Ecto neural progenitor cell (in vitro differentiated cells): Measurements from ENCODE around the gene SRXN1.

Source experiments
- DNase-seq: peaks from one replicate; pipeline ENCODE4 v3.0.0-alpha.2; 2018; ENCODE audit warnings: low spot score

SRXN1 gene

DNA sequence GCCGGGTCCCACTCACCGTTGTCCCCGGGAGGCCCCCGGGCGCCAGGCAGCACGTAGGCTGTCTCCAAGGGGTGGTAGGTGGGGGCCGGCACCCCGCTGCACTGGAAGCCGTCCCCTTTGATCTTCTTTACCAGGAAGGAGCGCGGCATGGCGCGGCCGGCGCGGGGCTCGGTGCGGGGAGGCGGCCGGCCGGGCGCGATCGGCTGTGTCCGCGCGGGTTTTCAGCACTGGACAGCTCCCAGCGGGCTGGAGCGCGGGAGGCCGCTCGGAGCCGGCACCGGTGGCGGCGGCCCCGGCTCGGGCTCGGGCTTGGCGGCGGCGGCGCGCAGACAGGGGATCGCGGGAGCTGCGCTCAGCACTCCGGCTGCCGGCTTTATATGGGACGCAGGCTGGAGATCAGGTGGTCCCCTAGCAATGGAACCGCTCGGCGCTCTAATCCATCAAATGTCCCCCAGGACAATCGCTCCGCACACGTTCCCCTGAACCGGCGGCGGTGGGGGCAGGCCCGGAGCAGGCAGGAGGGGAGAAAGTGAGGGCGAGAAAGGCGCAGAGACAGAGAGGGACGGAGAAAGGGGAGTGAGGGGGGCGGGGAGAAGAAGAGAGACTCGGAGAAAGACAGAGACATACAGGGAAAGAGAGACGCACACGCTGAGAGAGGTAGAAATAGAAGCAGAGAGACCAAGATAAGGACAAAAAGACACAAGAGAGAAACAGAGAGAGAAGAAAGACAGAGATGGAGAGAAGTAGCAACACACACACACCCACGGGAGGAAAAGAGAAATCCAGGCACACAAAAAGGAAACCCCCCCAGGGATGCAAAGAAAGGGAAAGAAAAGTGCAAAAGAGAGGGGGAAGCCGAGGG is 22.7 kb upstream of the SRXN1 start, which contains the start of gene SCRT2:
Gene SCRT2, minus strand, starts transcription at position 350 of the 862 bp plus-strand sequence. Its CDS starts 201 bp downstream, at position 149.
- peak; percentile 94 for DNase-seq

DNA sequence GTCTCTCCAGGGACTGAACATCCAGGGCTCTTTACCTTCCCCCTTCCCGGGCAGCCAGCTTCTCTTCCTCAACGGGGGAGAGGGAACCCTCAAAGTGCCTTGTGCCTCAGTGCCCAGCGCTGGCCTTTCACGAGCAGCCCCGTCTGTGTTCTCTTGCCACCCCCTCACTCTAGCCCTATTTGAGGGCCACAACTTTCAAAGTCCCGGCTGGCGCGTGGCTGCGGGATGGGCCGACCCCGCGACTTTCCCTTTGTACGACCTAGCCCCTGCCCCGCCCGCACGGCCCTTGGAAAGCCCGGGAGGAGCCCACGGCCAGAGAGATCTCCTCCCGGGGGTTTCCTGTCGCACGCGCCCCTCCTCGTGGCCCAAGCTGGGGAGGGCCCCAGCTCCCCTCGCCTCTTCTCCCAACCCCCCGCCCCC is 22.0 kb upstream of the SRXN1 start:
- no peak for DNase-seq

DNA sequence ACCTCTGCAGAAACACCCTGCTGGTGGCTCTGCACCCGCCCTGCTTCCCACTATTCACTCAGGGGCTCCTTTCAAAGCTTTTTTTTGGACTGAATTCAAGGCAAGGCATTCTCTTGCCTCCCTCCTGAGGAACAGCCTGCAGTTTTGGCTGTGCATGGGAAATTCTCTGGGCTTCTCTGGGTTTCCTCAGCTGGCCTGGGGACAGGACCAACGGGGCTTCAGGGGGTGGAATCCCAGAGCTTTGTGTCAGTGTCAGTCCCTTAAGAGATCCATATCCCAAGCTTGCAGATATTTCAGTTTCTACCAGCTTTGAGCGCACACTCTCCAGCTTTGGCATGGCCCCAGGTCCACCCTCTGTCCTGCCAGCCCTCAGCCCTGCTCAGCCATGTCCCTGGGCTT is 20.6 kb upstream of the SRXN1 start:
- no peak for DNase-seq

DNA sequence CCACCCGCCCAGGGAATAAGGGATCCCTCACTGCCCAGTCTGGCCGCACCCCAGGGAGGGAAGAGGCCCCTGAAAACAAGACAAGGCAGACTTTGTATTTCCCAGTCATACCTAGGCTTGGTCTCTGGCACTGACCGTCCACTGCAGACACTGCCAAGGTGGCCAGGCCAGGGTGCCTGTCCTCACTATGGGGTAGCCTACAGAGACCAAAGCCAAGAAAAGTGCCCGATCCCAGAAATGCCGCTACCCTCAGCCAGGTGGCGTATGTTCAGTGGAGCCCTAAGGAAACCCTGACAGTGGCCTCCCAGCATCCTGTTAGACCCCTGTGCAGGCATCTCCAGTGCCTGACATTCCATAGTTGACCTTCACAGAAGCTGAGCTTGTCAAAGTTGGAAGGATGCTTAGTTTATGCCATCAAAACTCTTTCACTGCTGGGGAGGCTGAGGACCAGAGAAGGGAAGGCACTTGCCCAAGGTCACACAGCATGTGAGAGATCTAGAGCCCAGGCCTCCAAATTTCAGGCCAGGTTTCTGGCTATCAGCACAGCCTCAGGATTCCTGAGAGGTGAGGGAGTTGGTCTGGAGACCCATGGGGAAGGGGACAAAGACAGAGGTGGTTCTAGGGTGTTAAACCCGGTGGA is 20.1 kb upstream of the SRXN1 start:
- no peak for DNase-seq

DNA sequence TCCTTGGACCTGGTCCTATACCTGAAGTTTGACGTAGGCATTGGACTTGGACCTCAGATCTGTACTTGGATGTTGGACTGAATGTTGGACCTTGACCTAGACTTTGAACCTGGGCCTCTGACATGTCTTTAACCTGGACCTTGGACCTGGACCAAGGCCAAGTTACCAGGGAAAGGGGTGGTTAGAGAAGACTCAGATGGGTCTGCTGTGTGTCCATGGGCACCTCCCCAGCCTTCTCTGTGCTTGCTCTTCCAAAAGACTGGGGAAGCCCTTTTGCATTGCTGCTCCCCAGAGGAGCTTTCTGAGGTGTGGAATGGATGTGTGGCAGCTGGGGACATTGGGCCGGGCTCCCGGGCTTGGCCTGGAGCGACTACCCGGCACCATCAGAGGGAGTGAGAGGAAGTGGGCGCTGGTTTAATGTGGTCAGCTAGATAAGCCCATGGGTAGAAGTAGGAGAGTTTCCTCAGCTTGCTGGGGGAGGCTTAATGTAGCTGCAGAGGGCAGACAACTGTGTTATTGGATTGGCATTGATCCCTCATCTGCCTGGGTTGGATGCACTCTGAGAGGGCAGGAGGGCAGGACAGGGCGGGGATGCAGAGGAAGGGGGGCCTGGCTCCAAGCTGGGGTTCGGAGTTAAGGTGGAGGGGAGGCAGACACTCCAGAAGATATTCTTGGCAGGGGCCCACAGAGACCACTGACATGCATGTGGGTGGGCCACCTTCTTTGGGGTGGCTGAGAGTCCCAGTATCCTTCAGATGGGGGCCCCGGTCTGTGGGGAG is 18.4 kb upstream of the SRXN1 start:
- no peak for DNase-seq

DNA sequence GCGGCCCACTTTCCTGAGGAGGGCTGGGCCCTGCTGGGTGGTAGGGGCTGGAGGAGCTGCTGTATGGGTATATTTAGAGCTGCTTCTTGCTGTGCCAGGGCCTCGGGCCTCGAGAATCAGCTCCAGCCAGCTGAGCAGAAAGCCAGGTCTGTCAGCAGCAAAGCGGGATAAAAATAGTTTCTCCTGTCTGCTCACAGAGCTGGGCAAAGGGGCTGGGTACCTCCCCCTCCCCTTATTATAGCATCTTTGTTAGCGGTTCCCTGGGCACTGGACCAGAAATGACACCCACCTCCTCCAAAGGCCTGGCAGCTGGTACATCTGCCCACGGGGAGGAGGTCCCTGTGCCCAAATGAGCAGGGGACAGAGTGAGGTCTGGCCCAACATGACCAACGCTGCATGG is 16.6 kb upstream of the SRXN1 start:
- no peak for DNase-seq

DNA sequence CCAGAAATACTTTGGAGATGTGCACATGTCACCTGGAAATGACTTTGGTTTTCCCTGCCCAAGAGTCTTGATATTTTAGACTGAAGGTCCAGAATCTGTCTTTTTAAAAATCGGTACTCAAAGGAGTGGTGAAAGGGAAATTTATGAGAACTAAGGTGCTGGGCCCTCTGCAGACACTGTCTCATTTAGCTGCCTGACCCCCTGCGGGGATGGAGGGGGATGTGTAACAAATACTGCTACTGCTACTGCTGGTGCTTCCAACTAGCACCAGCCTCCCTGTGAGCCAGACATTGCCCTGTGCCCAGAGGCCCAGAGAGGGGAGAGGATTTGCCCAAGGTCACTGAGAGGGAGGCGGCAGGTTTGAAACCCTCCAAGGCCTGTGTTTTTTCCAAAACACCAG is 15.6 kb upstream of the SRXN1 start:
- DNase-seq: no peak

DNA sequence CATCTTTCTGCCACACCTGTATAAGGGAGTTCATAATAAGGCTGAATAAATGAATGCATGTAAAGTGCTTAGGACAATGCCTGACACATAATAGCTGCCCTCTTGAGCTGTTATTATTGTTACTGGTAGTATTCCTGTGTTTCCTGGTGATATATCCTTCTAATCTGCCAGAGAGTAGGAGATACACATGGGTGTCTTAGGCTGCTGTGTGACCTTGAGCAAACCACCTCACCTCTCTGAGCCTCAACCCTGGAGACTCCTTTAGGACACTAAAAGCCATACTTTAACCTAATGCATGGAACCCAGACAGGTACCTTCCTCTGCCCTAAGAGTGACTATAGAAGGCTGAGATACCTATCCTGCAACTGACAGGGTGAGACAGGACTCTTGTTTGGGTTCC is 15.1 kb upstream of the SRXN1 start:
- DNase-seq: no peak

DNA sequence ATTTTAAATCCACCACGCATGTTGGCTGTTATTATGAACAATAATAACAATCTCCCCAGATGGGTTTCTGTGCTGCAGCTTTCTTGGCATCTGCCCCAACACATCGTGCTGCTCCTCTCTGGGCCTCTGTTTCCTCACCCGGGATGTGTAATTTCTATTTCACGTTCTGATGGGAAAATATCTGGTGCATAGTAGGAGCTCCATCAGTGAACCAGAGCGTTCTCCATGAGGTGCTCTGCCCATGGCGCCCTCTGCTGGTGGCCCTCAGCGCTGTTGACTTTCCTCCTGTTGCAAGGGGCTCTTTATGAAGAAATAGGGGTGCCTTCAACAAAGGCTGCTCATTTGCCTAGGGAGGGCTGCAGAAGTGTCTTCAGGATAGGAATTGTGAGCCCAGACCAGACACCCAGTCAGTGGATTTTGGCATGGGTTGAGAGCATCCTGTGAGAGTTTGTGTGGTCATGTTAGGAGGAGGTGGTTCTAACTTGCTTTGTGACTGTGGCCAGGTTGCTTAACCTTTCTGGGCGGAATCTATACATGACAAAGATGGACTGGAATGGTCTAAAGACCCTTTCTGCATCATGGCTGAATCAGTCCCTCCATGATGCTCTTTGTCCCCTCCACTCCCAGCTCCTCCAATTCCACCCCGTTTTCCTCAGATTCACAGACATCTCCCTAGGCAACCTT is 14.5 kb upstream of the SRXN1 start:
- DNase-seq: peak; percentile 79

DNA sequence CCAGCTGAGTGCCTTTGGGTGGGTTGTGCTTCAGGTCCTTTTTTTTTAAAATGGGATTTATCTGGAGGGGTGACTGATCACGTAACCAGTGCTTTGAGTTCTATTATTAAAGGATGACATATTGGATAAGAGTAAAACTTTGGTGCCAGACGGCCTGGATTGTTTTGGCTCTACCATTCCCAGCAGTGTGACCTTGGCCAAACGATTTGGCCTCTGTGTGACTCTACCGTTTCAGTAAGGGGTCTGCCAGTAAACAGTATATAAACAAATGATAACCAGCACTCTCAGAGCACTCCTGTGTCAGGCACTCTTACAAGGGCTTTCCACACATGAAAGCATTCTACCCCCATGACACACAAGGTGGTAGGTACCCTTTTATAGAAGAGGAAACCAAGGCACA is 13.9 kb upstream of the SRXN1 start:
- no peak for DNase-seq

DNA sequence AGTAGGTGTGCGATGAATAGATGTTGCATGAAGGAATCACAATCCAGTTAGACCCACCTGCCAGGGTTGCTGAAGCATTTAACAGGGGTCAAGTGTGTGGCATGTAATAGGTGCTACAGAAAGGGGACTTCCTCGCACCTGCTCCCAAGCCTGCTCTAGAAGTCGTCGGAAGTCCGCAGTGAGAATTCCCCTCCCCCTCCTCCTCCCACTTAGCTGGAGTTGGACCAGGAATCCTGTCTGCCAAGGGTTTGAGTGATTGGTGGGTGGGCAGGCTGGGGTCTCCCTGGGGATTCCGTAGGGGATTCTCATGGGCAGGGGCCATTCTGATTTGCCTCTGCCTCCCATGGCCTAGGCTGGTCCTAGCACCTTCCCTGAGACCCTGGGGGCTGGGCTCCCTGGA is 12.3 kb upstream of the SRXN1 start:
- no peak for DNase-seq

DNA sequence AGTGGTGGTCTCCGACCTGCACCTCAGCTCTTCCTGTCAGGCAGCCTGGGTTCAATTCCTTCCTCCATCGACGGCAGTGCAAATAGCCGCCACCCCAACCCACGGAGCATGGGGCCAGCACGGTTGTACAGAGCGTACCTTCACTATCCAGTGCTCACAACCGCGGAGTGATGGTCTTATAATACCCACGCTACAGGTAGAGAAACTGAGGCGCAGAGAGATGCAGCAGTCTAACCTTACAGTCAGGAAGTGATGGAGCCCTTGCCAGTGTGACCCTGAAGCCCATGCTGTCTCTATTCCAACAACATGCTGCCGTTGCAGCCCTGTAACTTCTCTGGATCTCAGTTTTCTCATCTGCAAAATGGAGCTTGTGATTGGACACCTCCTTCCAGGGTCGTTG is 11.6 kb upstream of the SRXN1 start:
- DNase-seq: no peak

DNA sequence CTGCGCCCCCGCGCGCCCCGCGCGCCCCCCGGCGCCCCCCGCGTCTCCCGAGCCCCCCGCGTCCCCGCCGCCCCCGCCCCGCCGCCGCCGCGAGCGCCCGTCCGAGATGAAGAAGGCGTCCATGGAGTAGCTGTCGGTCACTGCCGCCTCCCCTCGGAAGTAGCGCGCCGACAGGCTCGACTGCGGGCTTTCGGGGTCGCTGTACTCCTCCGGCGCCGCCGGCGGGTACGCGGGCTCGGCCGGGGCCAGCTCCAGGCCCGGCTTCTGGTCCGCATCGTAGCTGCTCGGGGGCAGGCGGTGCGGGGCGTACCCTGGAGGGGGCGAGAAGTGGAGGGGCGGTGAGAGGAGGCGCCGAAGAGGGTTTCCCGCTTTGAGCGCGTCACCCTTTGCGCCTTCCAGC is 11.2 kb upstream of the SRXN1 start:
- DNase-seq: no peak

DNA sequence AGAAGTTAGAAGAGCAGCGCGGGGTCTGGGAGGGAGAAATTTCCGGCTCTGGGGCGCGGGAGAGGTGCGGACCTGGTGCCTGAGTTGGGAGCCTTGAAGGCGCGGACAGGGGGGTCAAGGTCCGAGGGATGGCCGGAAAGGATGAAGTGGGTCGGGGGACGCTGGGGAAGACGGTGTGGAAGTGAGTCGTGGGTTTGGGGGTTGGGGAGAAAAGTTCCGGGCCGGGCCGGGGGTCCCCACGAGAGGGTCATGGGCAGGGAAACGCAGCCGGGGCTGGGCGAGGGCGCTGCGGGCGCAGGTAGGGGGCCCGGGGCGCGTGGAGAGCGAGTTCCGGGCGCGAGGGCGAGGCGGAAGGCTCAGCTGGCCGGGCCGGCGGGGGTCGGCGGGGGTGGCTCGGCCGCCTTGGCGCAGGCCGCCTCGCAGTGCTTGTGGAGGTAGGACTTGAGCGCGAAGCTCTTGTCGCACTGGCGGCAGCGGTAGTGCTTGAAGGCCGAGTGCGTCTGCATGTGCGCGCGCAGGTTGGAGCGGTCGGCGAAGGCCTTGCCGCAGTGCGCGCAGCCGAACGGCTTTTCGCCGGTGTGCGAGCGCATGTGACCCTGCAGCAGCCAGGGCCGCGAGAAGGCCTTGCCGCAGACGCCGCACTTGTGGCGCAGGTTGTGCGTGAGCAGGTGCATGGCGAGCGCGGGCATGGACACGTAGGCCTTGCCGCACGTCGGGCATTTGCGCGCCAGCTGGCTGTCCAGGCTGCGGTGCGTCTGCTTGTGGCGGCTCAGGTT is 10.5 kb upstream of the SRXN1 start:
- DNase-seq: no peak

DNA sequence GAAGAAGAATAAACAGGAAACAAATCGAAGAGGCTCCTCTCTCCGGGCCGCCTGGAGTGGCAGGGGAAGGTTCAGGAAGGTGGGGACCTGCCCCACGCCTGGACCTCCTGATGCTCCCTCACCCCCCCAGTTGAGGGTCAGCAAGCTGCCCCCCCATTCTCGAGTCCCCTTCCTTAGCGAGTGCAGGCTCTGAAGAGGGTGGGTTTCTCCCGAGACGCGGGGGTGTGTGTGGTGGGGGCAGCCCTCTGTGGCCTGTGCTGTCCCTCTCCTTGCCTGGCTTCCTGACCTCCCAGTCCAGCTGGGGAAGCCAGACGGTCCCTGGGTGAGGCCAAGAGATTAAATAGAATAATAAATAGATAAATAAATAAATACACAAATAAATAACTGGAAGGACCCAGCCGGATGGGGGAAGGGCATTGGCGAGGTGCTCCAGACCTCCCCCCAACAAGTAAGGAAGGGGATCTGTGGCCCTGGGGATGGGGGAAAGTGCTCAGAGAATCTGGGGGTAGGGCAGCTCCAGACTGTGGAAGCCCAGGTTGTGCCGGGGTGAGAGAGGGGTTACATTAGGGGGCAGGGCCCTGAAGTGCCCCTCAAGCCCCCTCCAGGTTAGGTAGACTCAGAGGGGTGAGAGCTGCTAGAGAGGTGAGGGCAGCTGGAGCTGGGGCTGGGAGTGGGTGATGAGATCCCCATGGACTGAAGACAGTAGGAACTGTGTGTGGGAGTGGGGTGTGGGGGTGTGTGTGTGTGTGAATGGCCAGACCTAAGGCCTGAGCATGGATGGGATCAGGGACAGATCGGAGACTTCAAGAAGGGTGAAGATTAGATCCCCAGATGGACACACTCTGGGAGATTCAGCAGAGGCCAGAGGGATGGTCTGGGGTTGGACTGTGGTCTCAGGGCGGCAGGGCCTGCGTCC is 9.5 kb upstream of the SRXN1 start:
- no peak for DNase-seq

DNA sequence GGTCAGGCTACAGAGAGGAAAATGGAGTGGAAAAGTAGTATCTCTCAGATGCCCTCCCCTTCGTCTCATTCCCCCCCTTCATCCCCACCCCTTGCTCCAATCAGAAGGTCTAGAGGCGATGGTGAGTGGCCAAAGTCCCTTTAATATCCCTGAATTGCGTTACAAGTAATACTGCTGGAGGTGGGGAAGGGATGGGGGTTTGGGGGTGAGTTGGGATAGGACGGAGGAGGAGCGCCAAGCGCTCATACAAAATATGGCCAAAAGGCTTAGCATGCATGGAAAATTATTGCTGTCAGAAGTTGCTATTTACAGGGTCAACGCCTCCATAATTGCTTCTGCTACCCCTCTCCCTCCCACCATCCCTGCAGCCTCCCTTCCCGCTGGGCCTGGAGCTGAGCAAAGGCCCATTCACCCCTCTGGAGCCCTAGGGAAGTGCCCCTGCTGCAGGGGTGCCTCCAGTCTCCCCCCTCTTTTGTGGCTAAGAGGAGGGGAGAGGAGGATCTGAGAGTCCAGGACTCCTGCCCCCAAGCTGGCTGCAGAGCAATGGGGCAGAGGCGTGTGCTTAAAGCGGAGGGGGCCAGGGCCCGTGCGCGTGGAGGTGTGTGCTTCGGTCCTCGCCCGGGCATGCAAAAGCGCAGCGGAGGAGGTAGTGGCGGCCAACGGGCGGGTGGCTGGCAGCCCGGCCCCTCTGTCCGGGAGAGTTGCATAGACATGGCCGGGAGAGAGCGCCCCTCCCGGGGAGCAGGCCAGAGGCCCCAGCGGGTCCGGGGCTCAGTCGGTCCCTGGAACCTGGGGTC is 8.7 kb upstream of the SRXN1 start:
- no peak for DNase-seq

DNA sequence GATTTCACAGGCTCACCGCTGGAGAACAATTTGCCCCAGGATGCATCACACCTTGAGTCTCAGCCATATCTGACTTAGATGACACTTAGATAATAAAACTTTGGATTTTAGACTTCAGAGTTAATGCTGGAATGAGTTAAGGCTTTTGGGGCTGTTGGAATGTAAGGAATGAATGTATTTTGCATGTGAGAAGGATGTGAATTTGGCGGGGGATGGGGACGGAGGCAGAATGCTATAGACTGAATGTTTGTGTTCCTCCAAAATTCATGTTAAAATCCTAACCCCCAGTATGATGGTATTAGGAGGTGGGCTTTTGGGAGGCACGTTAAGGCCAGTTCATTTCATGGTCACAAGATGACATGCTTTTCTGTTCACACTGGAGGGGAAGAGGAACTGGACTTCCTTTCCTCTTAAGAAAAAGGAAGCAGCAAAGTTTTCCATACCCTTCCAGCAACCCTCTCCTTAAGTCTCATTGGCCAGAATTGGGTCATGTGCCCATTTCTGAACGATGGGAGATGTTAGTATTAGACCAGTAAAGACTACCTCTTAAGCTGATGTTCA is 5.8 kb upstream of the SRXN1 start:
- no peak for DNase-seq

DNA sequence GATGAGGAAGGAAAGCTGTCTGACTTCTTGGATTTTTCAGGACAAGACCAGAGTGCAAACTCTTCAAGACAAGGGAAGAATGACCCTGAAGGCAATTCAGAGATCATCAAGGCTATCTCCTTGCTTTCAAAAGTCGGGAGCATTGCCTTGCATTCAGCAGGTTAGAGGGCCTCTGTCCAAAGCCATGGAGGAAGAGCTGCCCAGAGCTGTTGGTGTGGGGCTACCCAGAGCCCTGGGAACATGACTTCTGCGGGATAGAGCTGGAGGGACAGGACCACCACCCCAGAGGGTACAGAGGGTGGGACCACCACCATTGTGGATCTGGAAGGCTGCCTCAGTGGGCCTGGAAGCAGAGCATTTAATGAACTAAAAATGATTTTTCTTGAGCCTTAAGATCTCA is 5.2 kb upstream of the SRXN1 start:
- no peak for DNase-seq
